Measurements from ENCODE around the gene COG5. TPM values are rescaled to one million over a fixed set of nuclear protein-coding genes. Genes with fewer than 3 reads are reported as not detected.
"Not testable (repeated sequence)": the region's sequence is repeated elsewhere in the genome, so short reads cannot be mapped to it uniquely, and the experiment has no call there.

Gene COG5
- total RNA-seq, 2 experiments from 2014 or later = 37.1 to 44.6 TPM

DNA sequence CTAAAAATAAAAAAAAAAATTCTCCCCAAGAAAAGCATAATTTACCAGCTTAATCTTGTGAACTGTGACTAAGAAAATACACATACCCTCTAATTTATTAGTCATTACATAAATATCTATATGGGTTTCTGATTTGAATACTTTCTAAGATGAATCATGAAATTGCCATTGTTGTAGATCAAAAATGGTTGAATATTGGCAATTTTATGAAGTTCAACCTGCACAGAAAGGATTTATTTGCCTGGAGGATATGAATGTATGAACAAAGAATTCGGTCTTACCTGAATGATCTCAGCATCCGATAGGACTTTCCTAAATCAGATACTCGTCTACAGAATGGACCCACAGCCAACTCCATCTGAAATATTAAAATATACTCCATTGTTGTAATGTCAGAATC, 333.4 kb downstream of the COG5 start:
- DNase-seq (no peak), ATAC-seq (no peak)
- no peaks in the 10 kb centered on the region for H3K27me3 Mint-ChIP-seq
- H3K9me3 Mint-ChIP-seq (ENCODE audit: low read depth) = no peaks in the 10 kb centered on the region
- CTCF ChIA-PET = no interaction called here
- H3K36me3 Mint-ChIP-seq = peaks cover 4% of the 10 kb centered on the region
- no peak overlapping the region for H3K27ac Mint-ChIP-seq
- H3K4me1 Mint-ChIP-seq = peaks cover 4% of the 10 kb centered on the region
- H3K4me3 Mint-ChIP-seq = no peak overlapping the region

GRCh38 chr7:107228291-107228690, 335.4 kb downstream of the COG5 start:
- Mint-ChIP-seq H3K27me3 (no peaks in the 10 kb centered on the region), H3K4me1 (peaks cover 2% of the 10 kb centered on the region), H3K9me3 (ENCODE audit: low read depth) (no peaks in the 10 kb centered on the region), H3K4me3 (no peak overlapping the region), H3K27ac (no peak overlapping the region), H3K36me3 (peaks cover 4% of the 10 kb centered on the region)
- no peak for ATAC-seq
- DNase-seq = no peak
- CTCF ChIA-PET = no interaction called here

GRCh38 chr7:107224374-107225223, 339.1 kb downstream of the COG5 start:
- CTCF ChIA-PET = no interaction called here
- no peak overlapping the region for H3K27ac Mint-ChIP-seq

GRCh38 chr7:107220806-107221205, 342.9 kb downstream of the COG5 start:
- not testable (repeated sequence) for H3K4me3 Mint-ChIP-seq; H3K36me3 Mint-ChIP-seq; H3K27ac Mint-ChIP-seq; H3K9me3 Mint-ChIP-seq (ENCODE audit: low read depth); H3K4me1 Mint-ChIP-seq; DNase-seq; ATAC-seq; H3K27me3 Mint-ChIP-seq
- CTCF ChIA-PET = interaction anchor here (0.7 kb wide), 1 partner anchor 856 kb away, joined by 3 read pairs; no protein-coding TSS in a partner anchor

More at GRCh38 chr7:107224374-107225223, 339.1 kb downstream of the COG5 start:
- Mint-ChIP-seq H3K36me3 (peaks cover 4% of the 10 kb centered on the region), H3K27me3 (no peaks in the 10 kb centered on the region), H3K9me3 (ENCODE audit: low read depth) (no peaks in the 10 kb centered on the region), H3K4me3 (no peak overlapping the region), H3K4me1 (no peaks in the 10 kb centered on the region)
- no peak for DNase-seq
- no peak for ATAC-seq

DNA sequence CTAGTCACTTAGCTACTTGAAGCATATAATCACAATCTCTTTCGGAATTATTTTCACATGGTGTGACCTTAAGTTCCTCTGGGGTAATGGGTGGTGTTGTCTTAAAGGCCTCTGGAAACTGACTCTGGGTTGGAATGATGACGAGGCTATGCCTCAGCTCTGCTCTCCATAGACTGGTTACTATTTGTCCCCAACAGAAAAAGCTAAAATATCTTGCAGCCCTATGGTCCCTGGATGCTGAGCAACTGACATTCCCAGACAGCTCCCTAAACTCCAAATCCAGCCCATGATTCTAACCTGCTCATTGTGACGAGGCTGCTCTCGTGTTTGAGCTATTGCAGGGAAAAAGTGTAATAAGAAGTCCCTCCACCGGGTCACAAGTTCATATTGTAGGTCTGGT, 343.4 kb downstream of the COG5 start:
- Mint-ChIP-seq H3K4me3 (no peak overlapping the region), H3K9me3 (ENCODE audit: low read depth) (no peaks in the 10 kb centered on the region), H3K27me3 (no peaks in the 10 kb centered on the region), H3K27ac (no peak overlapping the region), H3K36me3 (peaks cover 10% of the 10 kb centered on the region), H3K4me1 (no peaks in the 10 kb centered on the region)
- CTCF ChIA-PET = no interaction called here
- ATAC-seq (no peak), DNase-seq (no peak)

GRCh38 chr7:107219563-107220244, 344.0 kb downstream of the COG5 start:
- ATAC-seq = no peak
- H3K9me3 Mint-ChIP-seq (ENCODE audit: low read depth) = peaks cover 3% of the 10 kb centered on the region
- H3K4me1 Mint-ChIP-seq = no peaks in the 10 kb centered on the region
- peaks cover 13% of the 10 kb centered on the region for H3K36me3 Mint-ChIP-seq
- H3K4me3 Mint-ChIP-seq = no peak overlapping the region
- DNase-seq = no peak
- H3K27me3 Mint-ChIP-seq = no peaks in the 10 kb centered on the region
- CTCF ChIA-PET = no interaction called here
- H3K27ac Mint-ChIP-seq = no peak overlapping the region

GRCh38 chr7:107213945-107214344, 349.8 kb downstream of the COG5 start:
- Mint-ChIP-seq H3K4me1 (no peaks in the 10 kb centered on the region), H3K27me3 (no peaks in the 10 kb centered on the region), H3K4me3 (no peak overlapping the region), H3K9me3 (ENCODE audit: low read depth) (peaks cover 3% of the 10 kb centered on the region), H3K27ac (no peak overlapping the region), H3K36me3 (peaks cover 27% of the 10 kb centered on the region)
- CTCF ChIA-PET = no interaction called here
- DNase-seq = no peak
- ATAC-seq = no peak

DNA sequence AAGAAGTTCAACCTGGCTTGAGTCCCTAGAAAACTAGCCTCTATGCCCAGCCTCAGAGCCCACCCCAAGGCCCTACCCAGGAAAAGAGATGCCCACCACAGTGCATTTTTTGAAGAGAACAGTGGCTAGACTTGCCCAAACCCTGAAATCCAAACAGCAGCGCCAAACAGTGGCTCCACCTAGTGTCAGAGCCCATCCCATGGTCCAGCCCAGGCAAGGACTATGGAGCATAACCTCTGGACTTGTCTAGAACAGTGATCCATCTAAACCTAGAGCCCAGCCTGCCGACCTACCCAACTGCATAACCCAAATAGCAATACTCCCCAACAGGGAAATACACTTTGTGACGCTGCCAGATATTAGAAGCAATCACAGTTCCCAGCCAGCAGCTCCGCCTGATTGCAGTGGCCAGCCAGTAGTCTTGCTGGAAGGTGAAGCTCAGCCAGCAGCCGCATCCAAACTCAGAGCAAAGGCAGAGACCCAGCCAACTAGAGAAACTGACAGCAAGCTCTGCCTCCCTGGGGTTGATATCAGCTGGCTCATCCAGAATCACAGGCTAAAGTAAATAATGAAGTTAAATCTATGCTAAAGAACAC, 350.4 kb downstream of the COG5 start:
- CTCF ChIA-PET = no interaction called here
- Mint-ChIP-seq H3K9me3 (ENCODE audit: low read depth) (peaks cover 3% of the 10 kb centered on the region), H3K36me3 (peaks cover 27% of the 10 kb centered on the region), H3K27ac (no peak overlapping the region), H3K27me3 (no peaks in the 10 kb centered on the region), H3K4me1 (no peaks in the 10 kb centered on the region), H3K4me3 (no peak overlapping the region)
- no peak for DNase-seq
- no peak for ATAC-seq

DNA sequence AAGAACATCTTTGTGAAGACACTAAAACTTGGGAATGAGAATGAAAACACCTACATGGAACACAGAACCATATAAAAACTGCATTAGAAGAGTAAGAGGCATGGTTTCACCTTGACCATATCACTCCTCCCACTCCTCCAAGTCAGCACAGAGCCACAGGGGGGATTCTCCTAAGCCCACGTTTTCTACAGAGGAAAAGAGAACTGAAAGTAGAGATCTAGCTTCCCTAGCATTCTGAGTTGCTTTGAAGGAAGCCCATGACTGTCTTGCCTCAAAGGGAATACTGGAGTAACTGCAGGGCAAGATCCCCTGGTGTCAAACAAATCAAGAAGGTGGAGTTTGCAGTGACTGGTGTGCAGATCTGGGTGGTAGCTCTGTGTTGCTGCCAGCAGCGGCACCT, 351.0 kb downstream of the COG5 start:
- CTCF ChIA-PET = interaction anchor here (1.6 kb wide), 1 partner anchor 19 kb away, joined by 4 read pairs; no protein-coding TSS in a partner anchor
- no peak for ATAC-seq
- peaks cover 3% of the 10 kb centered on the region for H3K9me3 Mint-ChIP-seq (ENCODE audit: low read depth)
- no peak overlapping the region for H3K27ac Mint-ChIP-seq
- peaks cover 30% of the 10 kb centered on the region for H3K36me3 Mint-ChIP-seq
- no peak overlapping the region for H3K4me3 Mint-ChIP-seq
- no peaks in the 10 kb centered on the region for H3K27me3 Mint-ChIP-seq
- no peak for DNase-seq
- no peaks in the 10 kb centered on the region for H3K4me1 Mint-ChIP-seq

- H3K36me3 Mint-ChIP-seq = peaks cover 27% of the 10 kb centered on the region
- H3K4me1 Mint-ChIP-seq = no peaks in the 10 kb centered on the region
- CTCF ChIA-PET = no interaction called here
- no peak for DNase-seq
- H3K9me3 Mint-ChIP-seq (ENCODE audit: low read depth) = peaks cover 3% of the 10 kb centered on the region
- no peak for ATAC-seq
- no peaks in the 10 kb centered on the region for H3K27me3 Mint-ChIP-seq
- no peak overlapping the region for H3K27ac Mint-ChIP-seq
- H3K4me3 Mint-ChIP-seq = no peak overlapping the region
These were observed 353.3 kb downstream of the COG5 start for GRCh38 chr7:107210400-107210799.

DNA sequence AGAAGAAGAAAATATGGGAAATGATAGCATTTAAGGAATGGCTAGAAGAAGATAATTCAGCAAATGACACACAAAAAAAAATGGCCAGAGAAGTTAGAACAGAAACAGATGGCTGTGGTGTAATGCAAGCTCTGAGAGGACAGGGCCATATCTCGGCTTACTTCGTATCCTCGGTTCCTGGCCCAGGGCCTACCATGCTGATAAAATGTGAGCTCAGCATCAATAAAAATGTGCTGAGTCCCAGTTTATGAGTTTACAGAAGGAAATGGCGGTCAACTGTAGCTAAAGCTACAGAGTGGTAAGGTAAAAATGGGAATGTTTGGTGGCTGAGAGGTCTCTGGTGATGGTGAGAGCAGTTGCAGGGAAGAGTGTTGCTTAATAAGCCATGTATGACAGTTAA, 354.2 kb downstream of the COG5 start:
- Mint-ChIP-seq H3K4me3 (no peak overlapping the region), H3K36me3 (peaks cover 26% of the 10 kb centered on the region), H3K4me1 (no peaks in the 10 kb centered on the region), H3K27me3 (no peaks in the 10 kb centered on the region), H3K9me3 (ENCODE audit: low read depth) (no peaks in the 10 kb centered on the region), H3K27ac (no peak overlapping the region)
- ATAC-seq (no peak), DNase-seq (no peak)
- CTCF ChIA-PET = no interaction called here

- no peaks in the 10 kb centered on the region for H3K27me3 Mint-ChIP-seq
- ATAC-seq = no peak
- no peak overlapping the region for H3K4me3 Mint-ChIP-seq
- CTCF ChIA-PET = interaction anchor here (0.7 to 1.6 kb wide), 2 partner anchors 32 to 263 kb away, joined by 3 read pairs; no protein-coding TSS in a partner anchor
- H3K27ac Mint-ChIP-seq = no peak overlapping the region
- H3K4me1 Mint-ChIP-seq = no peaks in the 10 kb centered on the region
- H3K36me3 Mint-ChIP-seq = peaks cover 22% of the 10 kb centered on the region
- no peaks in the 10 kb centered on the region for H3K9me3 Mint-ChIP-seq (ENCODE audit: low read depth)
- DNase-seq = no peak
These were observed 355.2 kb downstream of the COG5 start for GRCh38 chr7:107208563-107208962.

DNA sequence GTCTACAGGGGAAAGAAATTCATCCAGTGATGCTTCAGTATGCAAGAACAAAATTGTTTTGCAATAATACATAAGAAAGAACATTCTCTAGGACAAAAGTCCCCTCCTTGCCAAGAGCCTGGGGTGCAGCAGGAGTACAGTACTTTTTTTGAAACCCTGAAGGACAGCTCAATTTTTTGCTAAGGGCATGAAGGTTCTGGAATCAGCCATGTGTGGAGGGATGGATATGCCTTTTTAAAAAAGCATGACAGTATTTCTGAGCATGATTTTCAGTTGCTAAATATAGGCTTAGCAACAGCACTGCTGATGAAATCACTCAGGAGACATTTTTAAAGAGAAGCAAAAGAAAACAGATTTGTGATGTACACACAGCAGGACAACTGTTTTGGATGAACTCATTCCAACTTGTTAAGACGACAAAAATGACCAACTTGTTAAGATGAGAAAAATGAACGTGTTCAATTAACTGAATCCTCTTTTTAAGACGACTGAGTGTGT, 355.6 kb downstream of the COG5 start:
- CTCF ChIA-PET = interaction anchor here (0.7 to 1.6 kb wide), 2 partner anchors 31 to 262 kb away, joined by 3 read pairs; no protein-coding TSS in a partner anchor
- Mint-ChIP-seq H3K9me3 (ENCODE audit: low read depth) (no peaks in the 10 kb centered on the region), H3K27ac (no peak overlapping the region), H3K27me3 (no peaks in the 10 kb centered on the region), H3K4me3 (no peak overlapping the region), H3K4me1 (no peaks in the 10 kb centered on the region), H3K36me3 (peaks cover 20% of the 10 kb centered on the region)
- DNase-seq (no peak), ATAC-seq (no peak)
